T47D (cell line): ENCODE measurements around the gene PTPDC1.
"Not testable (repeated sequence)": the region's sequence is repeated elsewhere in the genome, so short reads cannot be mapped to it uniquely, and the experiment has no call there.

Experiments used
- DNase-seq, 2 experiments: peaks; one replicate each; pipeline versions ENCODE4 v3.0.0 to v3.0.0-alpha.2; 2011 to 2012; ENCODE audit warnings: low read depth in 1 of 2, low spot score in 1 of 2
- JUND ChIP-seq: IDR thresholded peaks from 2 replicates; pipeline ENCODE4 v1.6.1; 2012; ENCODE audit warnings: low read depth
- in situ Hi-C: cut with HindIII; loops from 2 replicates; pipeline ENCODE4 v1.10.0; 2016; ENCODE audit warnings: low sequenced_read_pairs, low pct_unique_long_range_greater_than_20kb

The PTPDC1 gene

GRCh38 chr9:94097788-94098414, 13.6 kb downstream of the PTPDC1 start:
- TF ChIP-seq JUND = no peak
- in situ Hi-C loops = no loop called here
- no peak for DNase-seq

DNA sequence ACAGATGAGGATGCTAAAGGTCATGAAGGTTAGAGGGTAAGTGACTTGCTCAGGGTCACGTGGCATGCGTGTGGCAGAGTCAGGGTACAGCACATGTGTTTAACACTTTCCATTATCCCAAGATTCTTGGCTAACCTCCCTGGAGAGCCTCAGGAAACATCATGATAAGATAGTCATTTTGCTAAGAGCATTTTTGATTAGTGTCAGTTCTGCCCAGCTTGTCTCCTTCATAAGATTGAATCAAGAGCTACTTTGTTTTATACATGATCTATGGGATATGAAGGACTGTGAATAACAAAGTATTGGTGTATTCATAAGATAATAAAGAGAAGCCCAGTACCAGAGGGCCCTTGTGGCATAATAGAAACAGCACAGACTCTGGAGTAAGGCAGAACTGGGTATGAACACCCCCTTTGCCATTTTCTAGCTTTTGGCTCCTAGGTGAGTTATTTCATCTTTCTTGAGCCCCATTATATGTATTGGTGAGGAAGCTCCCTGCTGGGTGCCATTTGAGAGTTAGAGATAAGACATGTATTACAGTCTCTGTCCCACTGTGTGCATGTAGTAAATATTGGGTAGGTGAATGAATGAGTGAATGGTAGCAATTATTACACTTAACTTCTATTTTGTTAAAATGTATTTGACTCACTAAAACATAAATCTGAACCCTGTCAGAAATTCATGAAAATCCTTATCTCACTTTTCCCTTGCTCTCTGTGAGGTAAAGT, 16.1 kb downstream of the PTPDC1 start:
- in situ Hi-C loops = no loop called here
- no peak for TF ChIP-seq JUND
- no peak for DNase-seq

GRCh38 chr9:94101162-94101853, 17.0 kb downstream of the PTPDC1 start:
- in situ Hi-C loops = no loop called here
- no peak for DNase-seq
- TF ChIP-seq JUND = no peak

DNA sequence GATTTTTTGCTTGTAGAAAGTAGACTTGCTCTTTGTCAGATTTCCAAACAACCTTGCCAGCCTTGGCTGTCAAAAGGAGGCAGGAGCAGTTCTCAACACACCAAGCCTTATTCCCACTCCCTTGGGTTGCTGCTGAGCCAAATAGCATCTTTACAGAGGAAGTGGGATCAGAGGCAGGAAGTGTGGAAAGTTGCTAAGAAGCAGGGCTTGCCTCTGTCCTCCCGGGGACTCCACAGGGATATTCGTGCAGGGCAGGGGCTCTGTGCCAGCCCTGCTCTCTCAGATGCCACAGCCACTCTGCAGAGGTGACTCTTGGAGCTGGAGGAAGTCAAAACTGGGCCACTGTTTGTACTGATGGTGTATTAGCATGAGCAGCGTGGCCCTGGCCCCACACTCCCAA, 24.3 kb downstream of the PTPDC1 start:
- DNase-seq = no peak
- in situ Hi-C loops = no loop called here
- TF ChIP-seq JUND = no peak

- in situ Hi-C loops = no loop called here
These were observed 26.6 kb downstream of the PTPDC1 start for GRCh38 chr9:94110821-94111252.

DNA sequence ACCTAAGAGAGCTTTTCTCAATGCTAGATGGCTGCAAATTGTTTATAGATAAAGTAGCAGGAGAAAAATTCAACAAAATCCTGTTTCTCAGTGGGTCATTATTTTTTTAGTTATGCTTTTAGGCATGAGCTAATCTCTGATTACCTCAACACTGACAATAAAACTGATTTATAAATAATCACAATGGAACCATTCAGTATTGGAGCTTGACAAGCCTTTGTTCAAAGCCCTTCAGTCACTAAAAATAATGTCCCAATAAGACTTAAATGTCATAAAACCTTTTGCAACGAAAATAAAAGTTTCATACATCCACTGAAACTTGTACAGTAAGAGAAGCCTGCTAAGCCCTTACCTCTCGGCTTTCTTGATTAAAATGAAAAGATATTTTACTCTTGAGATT, 27.2 kb downstream of the PTPDC1 start:
- in situ Hi-C loops = no loop called here
- no peak for TF ChIP-seq JUND
- DNase-seq = no peak

More at GRCh38 chr9:94110821-94111252, 26.6 kb downstream of the PTPDC1 start:
- DNase-seq = no peak
- TF ChIP-seq JUND = no peak

DNA sequence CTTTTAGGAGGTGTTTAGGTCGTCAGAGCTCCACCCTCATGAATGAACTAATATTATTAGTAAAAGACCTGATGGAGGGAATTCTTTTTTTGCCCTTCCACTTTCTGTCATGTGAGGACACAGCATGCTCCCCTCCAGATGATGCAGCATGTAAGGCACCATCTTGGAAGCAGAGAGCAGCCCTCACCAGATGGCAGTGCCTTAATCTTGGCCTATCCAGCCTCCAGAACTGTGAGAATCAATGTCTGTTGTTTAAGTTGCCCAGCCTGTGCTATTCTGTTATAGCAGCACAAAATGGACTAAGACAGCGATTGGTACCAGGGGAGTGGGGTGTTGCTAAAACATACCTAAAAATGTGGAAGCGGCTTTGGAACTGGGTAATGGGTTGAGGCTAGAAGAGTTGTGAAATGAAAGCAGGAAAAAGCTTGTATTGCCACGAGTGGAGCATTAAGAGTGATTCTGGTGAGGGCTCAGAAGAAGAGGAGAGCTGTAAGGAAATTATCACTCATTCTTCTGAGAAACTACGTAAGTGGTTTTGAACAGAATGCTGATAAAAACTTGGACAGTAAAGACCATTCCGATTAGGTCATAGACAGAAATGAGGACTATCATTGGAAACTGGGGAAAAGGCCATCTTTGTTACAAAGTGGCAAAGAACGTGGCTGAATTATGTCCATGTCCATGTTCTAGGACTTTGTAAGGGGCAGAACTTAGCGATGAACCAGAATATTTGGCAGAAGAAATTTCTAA, 28.6 kb downstream of the PTPDC1 start:
- no peak for DNase-seq
- in situ Hi-C loops = no loop called here
- no peak for TF ChIP-seq JUND

DNA sequence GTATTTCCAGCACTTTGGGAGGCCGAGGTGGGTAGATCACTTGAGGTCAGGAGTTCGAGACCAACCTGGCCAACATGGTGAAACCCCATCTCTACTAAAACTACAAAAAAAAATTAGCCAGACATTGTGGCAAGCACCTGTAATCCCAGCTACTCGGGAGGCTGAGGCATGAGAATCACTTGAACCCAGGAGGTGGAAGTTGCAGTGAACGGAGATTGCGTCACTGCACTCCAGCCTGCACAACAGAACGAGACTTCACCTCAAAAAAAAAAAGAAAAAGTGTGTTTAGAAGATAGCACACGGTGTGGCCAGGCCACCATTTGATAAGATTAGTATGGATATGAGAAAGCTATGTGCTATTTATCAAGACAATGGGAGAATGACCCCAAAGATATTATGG, 35.8 kb downstream of the PTPDC1 start:
- DNase-seq, in situ Hi-C loops: not testable (repeated sequence)

- no peak for TF ChIP-seq JUND
- no peak for DNase-seq
- in situ Hi-C loops = no loop called here
These were observed 36.7 kb downstream of the PTPDC1 start for GRCh38 chr9:94120854-94121376.

DNA sequence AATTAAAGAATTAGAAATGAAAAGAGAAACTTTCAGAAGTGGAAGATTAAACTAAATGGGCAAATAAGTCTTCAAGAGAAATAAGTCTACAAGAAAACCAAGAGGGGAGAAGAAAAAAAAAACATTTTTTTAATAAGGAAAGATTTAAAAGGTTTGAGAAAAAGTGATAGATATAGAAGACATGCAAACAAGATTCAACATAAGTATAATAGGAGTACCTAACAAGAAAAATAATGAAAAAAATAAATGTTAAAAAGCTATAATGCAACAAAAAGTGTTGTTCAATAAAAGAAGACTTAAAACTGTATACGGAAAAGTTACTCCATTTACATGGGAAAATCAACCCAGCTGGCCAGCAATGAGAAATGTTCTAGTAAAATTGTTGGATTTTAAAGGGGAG, 42.6 kb downstream of the PTPDC1 start:
- DNase-seq = no peak
- in situ Hi-C loops = no loop called here
- no peak for TF ChIP-seq JUND

- DNase-seq = no peak
- in situ Hi-C loops = no loop called here
- TF ChIP-seq JUND = no peak
These were observed 43.5 kb downstream of the PTPDC1 start for GRCh38 chr9:94127806-94128205.

DNA sequence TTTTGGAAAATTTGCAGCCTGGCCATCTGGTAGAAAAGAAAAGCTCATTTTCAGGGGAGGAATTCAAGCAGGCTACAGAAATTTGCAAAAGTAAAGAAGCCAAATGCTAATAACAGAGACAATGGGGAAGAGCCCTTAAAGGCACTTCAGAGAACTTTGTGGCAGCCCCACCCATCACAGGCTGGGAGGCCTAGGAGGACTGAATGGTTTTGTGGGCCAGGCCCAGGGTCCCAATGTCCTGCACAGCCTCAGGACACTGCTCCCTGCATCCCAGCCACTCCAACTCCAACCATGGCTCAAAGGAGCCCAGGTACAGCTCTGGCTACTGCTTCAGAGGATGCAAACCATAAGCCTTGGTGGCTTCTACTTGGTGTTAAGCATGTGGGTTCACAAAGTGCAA, 44.3 kb downstream of the PTPDC1 start:
- no peak for TF ChIP-seq JUND
- no peak for DNase-seq
- in situ Hi-C loops = no loop called here
